GM18861 (cell line): ENCODE results near the gene UGDH.
"Not testable (repeated sequence)": the region's sequence is repeated elsewhere in the genome, so short reads cannot be mapped to it uniquely, and the experiment has no call there.

Experiments used
- ATAC-seq: cut with Tn5 transposase; IDR thresholded peaks from one replicate; pipeline ENCODE4 v1.9.1; 2021; ENCODE audit not compliant: unreplicated experiment

Gene UGDH

DNA sequence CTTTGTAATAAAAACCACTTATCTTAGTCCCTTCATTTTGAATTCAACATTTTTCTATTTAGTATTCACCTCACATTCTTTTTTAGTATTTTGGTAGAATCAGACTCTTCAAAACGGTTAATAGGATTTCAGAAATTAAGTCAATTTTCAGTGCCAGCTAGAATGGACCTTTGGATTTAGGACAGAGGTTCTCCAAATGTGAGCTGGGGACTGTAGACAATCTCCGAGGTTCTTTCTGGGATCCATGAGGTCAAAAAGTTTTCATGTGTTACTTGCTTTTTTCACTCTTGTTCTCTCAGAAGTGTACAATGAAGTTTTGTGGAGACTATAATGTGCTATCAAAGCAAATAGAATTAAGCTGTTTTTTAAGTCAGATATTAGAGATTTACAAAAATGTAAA is 2.3 kb upstream of the UGDH start:
- no peak for ATAC-seq

- ATAC-seq = no peak
Observed at GRCh38 chr4:39528061-39528465, 824 bp upstream of the UGDH start.

- no peak for ATAC-seq
Observed at GRCh38 chr4:39526765-39527295, 409 bp downstream of the UGDH start.

- ATAC-seq = no peak
Observed at GRCh38 chr4:39525822-39526690, 1.2 kb downstream of the UGDH start.

GRCh38 chr4:39524161-39524957 is 2.9 kb downstream of the UGDH start:
- ATAC-seq = no peak

GRCh38 chr4:39522068-39522467 is 5.2 kb downstream of the UGDH start:
- ATAC-seq = no peak

GRCh38 chr4:39521253-39521919 is 5.9 kb downstream of the UGDH start:
- ATAC-seq = no peak

GRCh38 chr4:39518484-39518883 is 8.8 kb downstream of the UGDH start:
- ATAC-seq = no peak

DNA sequence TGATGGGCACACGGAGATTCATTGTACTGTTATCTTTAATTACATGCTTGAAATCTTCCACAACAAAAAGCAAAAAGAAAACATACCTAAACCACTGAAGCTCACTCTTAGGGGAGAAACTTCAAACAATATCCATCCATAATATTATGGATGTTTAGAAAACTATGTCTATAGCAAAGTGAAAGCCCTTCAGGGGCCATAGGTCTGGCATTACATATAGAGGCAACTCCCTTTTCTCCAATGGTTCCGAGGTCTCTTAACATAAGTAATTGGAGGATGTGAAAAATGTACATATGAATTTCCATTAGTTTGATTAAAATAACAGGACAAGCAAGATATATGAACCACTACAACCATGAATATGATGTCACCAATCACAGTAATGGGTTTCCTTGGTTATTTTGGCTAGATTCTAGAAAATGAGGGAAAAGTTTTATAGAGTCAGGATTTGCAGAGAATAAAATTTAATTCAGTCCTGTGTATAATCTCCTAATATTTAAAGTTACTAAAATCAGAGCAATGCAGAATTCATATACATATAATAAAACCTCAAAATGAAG is 10.8 kb downstream of the UGDH start:
- ATAC-seq = no peak

GRCh38 chr4:39515669-39516401 is 11.4 kb downstream of the UGDH start:
- not testable (repeated sequence) for ATAC-seq

GRCh38 chr4:39514888-39515401 is 12.3 kb downstream of the UGDH start:
- no peak for ATAC-seq

GRCh38 chr4:39514266-39514665 is 13.0 kb downstream of the UGDH start:
- ATAC-seq = not testable (repeated sequence)

DNA sequence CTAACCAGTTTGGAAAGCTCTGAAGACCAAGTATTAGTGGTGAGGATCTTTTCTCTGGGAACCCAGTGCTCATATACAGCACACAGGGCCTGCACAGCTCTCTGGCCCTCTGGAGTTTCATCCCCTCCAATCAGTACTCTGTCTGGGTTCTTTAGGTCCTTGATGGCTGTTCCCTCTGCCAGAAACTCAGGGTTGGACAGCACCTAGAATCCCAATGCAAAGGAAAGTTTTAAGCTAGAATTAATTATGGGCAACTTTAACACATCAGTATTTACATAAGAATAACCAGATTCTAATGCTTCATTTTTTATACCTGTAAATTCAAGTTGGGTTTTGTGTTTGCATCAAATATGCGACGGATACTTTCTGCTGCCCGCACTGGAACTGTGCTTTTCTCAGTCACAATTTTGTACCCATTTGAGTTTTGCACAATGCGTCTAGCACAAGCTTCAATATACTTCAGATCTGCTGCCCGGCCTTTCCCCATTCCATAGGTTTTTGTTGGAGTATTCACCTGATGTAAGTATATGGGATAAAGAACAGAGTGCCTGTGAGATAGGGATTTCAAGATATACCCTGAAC is 16.8 kb downstream of the UGDH start:
- no peak for ATAC-seq

DNA sequence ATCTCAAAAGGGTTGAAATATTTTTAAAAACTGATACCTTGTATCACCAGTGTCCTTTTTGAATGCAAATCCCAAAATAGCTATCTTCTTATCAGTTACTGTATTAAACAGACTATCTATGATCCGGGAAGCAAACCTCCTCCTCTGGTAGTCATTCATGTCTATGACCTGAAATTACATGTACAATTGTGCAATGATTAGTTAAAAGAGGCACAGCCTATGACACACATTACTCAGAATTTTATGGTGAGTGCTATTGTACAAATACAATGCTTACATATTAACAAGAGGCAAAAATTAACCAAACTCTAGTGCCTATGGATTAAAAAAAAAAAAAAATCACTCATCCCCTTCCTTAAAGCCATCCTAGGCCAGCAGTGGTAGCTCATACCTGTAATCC is 21.7 kb downstream of the UGDH start:
- no peak for ATAC-seq

DNA sequence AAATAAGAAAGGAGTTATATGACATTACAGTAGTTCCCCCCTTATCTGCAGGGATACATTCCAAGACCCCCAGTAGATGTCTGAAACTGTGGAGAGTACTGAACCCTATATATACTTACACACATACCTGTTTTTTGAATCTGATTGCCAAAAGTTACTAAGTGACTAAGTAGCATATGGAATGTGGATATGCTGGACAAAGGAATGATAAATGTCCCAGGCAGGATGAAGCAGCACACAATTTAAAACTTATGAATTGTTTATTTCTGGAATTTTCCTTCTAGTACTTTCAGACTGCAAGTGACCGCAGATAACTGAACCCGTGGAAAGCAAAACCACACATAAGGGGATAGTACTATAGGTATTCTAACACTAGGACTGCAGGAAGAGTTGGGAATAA is 22.7 kb downstream of the UGDH start:
- no peak for ATAC-seq

DNA sequence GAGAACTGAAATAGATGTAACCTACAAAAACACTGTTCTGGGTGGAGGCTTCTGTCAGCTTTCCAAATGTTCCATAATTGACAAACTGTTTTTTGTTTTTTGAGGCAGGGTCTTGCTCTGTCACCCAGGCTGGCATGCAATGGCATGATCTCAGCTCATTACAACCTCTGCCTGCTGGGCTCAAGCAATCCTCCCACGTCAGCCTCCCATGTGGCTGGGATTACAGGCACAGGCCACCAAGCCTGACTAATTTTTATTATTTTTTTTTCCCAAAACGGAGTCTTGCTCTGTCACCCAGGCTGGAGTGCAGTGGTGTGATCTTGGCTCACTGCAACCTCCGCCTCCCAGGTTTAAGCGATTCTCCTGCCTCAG is 24.6 kb downstream of the UGDH start:
- ATAC-seq = not testable (repeated sequence)

GRCh38 chr4:39502019-39502663 is 25.1 kb downstream of the UGDH start:
- ATAC-seq = no peak

- no peak for ATAC-seq
Observed at GRCh38 chr4:39498727-39499020, 28.6 kb downstream of the UGDH start.

DNA sequence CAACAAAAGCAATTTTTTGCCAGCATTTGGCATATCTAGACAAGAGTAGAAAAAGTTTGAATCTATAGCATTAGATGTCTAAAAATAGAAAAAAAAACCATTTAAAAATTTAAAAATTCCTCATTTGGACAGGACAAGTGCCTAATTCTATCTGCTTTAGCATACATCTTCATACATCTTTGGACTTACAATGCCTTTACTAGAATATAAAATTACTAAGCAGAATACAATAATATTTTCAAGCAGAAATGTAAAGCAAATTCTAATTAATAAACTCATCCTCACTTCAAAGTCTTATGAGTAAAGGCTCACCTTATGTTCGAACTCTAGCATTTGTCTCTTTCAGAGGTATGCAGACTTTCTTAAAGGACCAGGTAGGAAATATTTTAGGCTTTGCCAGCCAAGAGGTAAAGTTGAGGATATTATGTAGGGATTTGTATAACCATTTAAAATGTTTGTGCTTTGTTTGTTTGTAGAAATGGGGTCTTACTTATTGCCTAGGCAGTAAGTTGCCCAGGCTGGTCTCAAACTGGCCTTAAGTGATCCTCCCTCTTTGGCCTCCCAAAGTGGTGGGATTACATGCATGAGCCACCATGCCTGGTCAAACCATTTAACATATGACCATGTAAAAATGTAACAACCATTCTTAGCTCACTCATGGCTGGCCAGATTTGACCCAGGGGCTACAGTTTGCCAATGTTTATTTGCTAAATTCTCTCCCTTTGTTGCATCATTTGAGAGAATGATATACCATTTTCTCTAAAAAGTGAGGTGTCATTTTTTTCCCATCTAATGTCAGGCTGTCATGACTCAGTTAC is 29.1 kb downstream of the UGDH start:
- no peak for ATAC-seq
